ENCODE measurements around the gene GPR157. TPM values are rescaled to one million over a fixed set of nuclear protein-coding genes. Genes with fewer than 3 reads are reported as not detected.
A peak's percentile ranks its signal among the peaks of the same experiment; 100 is the strongest.

GPR157 gene
- total and polyA plus RNA-seq, 5 donors from 2014 or later = 0.92 to 2.1 (median 1.2) TPM

- peaks cover 0 to 3% (median 1%) of the 10 kb centered on the region in 4 donors for H3K4me1 Mint-ChIP-seq
Measured at GRCh38 chr1:9112961-9113880, 15.7 kb downstream of the GPR157 start.

GRCh38 chr1:9111957-9112356 is 16.9 kb downstream of the GPR157 start:
- Histone ChIP-seq H3K36me3 (ENCODE audit: control insufficient read depth, insufficient read depth, low read length) (no peaks in the 10 kb centered on the region), H3K27ac (ENCODE audit: insufficient read depth, low read length, poor library complexity, severe bottlenecking) (no peak overlapping the region), H3K4me3 (ENCODE audit: low read depth, low read length) (no peak overlapping the region), H3K27me3 (ENCODE audit: control insufficient read depth, insufficient read depth, low read length) (no peaks in the 10 kb centered on the region), H3K4me1 (ENCODE audit: control insufficient read depth, insufficient read depth, low read length, poor library complexity, severe bottlenecking) (no peaks in the 10 kb centered on the region), H3K9me3 (ENCODE audit: control insufficient read depth in 2 of 2, low read length in 2 of 2) (no peaks in the 10 kb centered on the region)
- Mint-ChIP-seq H3K4me3 (no peak overlapping the region), H3K4me1 (peaks cover 0 to 3% (median 0%) of the 10 kb centered on the region in 4 donors), H3K27me3 (no peaks in the 10 kb centered on the region), H3K27ac (no peak overlapping the region), H3K36me3 (peaks cover 8% of the 10 kb centered on the region), H3K9me3 (no peaks in the 10 kb centered on the region)
- ATAC-seq (ENCODE audit: low read depth in 2 of 2) (no peak), DNase-seq (peak in 1 of 3 donors; percentile 85)

More at GRCh38 chr1:9112961-9113880, 15.7 kb downstream of the GPR157 start:
- H3K27me3 ChIP-seq (ENCODE audit: control insufficient read depth, insufficient read depth, low read length) = no peaks in the 10 kb centered on the region
- ATAC-seq (ENCODE audit: low read depth in 2 of 2) = no peak
- no peak overlapping the region for H3K27ac ChIP-seq (ENCODE audit: insufficient read depth, low read length, poor library complexity, severe bottlenecking)
- Mint-ChIP-seq H3K36me3 (peaks cover 6% of the 10 kb centered on the region), H3K27me3 (no peaks in the 10 kb centered on the region), H3K27ac (no peak overlapping the region), H3K9me3 (no peaks in the 10 kb centered on the region), H3K4me3 (no peak overlapping the region)
- peak in 1 of 3 donors; percentile 63 for DNase-seq
- H3K36me3 ChIP-seq (ENCODE audit: control insufficient read depth, insufficient read depth, low read length) = no peaks in the 10 kb centered on the region
- no peak overlapping the region for H3K4me3 ChIP-seq (ENCODE audit: low read depth, low read length)
- H3K4me1 ChIP-seq (ENCODE audit: control insufficient read depth, insufficient read depth, low read length, poor library complexity, severe bottlenecking) = no peaks in the 10 kb centered on the region
- no peaks in the 10 kb centered on the region for H3K9me3 ChIP-seq (ENCODE audit: control insufficient read depth in 2 of 2, low read length in 2 of 2)

DNA sequence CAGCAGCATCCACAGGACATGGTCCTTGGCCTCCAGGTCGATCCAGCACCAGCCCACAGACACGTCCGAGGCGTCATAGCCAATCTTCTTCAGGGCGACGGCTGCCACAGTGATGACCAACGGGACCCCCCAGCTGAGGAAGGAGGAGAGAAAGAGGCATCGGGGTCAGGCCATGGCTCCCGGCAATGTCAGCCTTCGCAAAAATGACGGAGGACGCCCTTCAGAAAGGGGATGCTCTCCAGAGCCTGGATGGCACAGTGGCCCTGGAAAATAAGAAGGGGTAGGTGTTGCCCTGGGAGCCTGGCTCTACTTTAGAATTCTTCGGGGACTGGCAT is 17.6 kb downstream of the GPR157 start:
- Histone ChIP-seq H3K27me3 (ENCODE audit: control insufficient read depth, insufficient read depth, low read length) (no peaks in the 10 kb centered on the region), H3K36me3 (ENCODE audit: control insufficient read depth, insufficient read depth, low read length) (no peaks in the 10 kb centered on the region), H3K4me3 (ENCODE audit: low read depth, low read length) (no peak overlapping the region), H3K9me3 (ENCODE audit: control insufficient read depth in 2 of 2, low read length in 2 of 2) (no peaks in the 10 kb centered on the region), H3K27ac (ENCODE audit: insufficient read depth, low read length, poor library complexity, severe bottlenecking) (no peak overlapping the region), H3K4me1 (ENCODE audit: control insufficient read depth, insufficient read depth, low read length, poor library complexity, severe bottlenecking) (no peaks in the 10 kb centered on the region)
- peak overlapping the region in 1 of 3 donors; percentile 32 for H3K27ac Mint-ChIP-seq
- no peaks in the 10 kb centered on the region for H3K9me3 Mint-ChIP-seq
- peaks cover 0 to 3% (median 0%) of the 10 kb centered on the region in 4 donors for H3K4me1 Mint-ChIP-seq
- DNase-seq (no peak), ATAC-seq (ENCODE audit: low read depth in 2 of 2) (no peak)
- H3K4me3 Mint-ChIP-seq = no peak overlapping the region
- H3K36me3 Mint-ChIP-seq = peaks cover 8% of the 10 kb centered on the region
- no peaks in the 10 kb centered on the region for H3K27me3 Mint-ChIP-seq

- Mint-ChIP-seq H3K9me3 (no peaks in the 10 kb centered on the region), H3K4me1 (peaks cover 0 to 3% (median 0%) of the 10 kb centered on the region in 4 donors), H3K27me3 (no peaks in the 10 kb centered on the region), H3K36me3 (peaks cover 8% of the 10 kb centered on the region), H3K4me3 (no peak overlapping the region), H3K27ac (peak overlapping the region in 1 of 3 donors; percentile 32)
- ATAC-seq (ENCODE audit: low read depth in 2 of 2) (peak; percentile 66 to 67), DNase-seq (peak; percentile 64 to 92 (median 76))
- Histone ChIP-seq H3K4me1 (ENCODE audit: control insufficient read depth, insufficient read depth, low read length, poor library complexity, severe bottlenecking) (no peaks in the 10 kb centered on the region), H3K9me3 (ENCODE audit: control insufficient read depth in 2 of 2, low read length in 2 of 2) (no peaks in the 10 kb centered on the region), H3K27me3 (ENCODE audit: control insufficient read depth, insufficient read depth, low read length) (no peaks in the 10 kb centered on the region), H3K36me3 (ENCODE audit: control insufficient read depth, insufficient read depth, low read length) (no peaks in the 10 kb centered on the region), H3K27ac (ENCODE audit: insufficient read depth, low read length, poor library complexity, severe bottlenecking) (no peak overlapping the region), H3K4me3 (ENCODE audit: low read depth, low read length) (no peak overlapping the region)
Measured at GRCh38 chr1:9110669-9111356, 18.1 kb downstream of the GPR157 start.

DNA sequence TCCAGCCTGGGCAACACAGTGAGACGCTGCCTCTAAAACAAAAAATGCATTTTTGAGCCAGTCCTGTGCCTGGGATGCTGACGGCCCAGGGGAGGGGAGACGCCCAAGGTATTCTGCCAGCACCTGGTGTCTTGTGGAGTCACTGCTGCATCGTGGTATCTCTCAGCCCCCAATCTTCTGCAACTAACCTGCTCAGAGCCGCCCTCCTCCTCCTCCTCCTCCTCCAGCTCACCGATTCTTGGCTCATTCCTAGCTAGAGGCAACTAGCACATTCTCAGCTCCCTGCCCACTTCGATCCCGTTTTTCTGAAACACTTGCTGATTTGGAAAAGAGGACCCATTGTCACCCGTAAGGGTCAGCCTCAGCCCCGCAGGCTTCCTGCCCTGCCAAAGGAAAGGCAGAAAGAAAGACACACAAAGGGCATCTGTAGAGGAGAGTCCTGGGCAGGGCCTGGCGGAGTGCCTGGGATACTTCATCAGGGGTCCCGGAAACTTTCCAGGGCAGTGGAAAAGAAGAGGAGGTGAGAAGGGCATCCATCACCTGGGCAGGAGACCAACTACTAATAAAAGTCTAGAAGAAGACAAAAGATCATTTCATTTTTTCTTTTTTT is 20.7 kb downstream of the GPR157 start:
- H3K36me3 Mint-ChIP-seq = peaks cover 12% of the 10 kb centered on the region
- no peaks in the 10 kb centered on the region for H3K27me3 Mint-ChIP-seq
- ATAC-seq (ENCODE audit: low read depth in 2 of 2) = no peak
- Histone ChIP-seq H3K4me3 (ENCODE audit: low read depth, low read length) (no peak overlapping the region), H3K4me1 (ENCODE audit: control insufficient read depth, insufficient read depth, low read length, poor library complexity, severe bottlenecking) (no peaks in the 10 kb centered on the region), H3K36me3 (ENCODE audit: control insufficient read depth, insufficient read depth, low read length) (no peaks in the 10 kb centered on the region), H3K27ac (ENCODE audit: insufficient read depth, low read length, poor library complexity, severe bottlenecking) (no peak overlapping the region), H3K27me3 (ENCODE audit: control insufficient read depth, insufficient read depth, low read length) (no peaks in the 10 kb centered on the region), H3K9me3 (ENCODE audit: control insufficient read depth in 2 of 2, low read length in 2 of 2) (no peaks in the 10 kb centered on the region)
- H3K9me3 Mint-ChIP-seq = no peaks in the 10 kb centered on the region
- peaks cover 0 to 3% (median 0%) of the 10 kb centered on the region in 4 donors for H3K4me1 Mint-ChIP-seq
- DNase-seq = no peak
- no peak overlapping the region for H3K4me3 Mint-ChIP-seq
- H3K27ac Mint-ChIP-seq = no peak overlapping the region

- H3K27me3 Mint-ChIP-seq = no peaks in the 10 kb centered on the region
- ATAC-seq (ENCODE audit: low read depth in 2 of 2) = no peak
- no peaks in the 10 kb centered on the region for H3K4me1 ChIP-seq (ENCODE audit: control insufficient read depth, insufficient read depth, low read length, poor library complexity, severe bottlenecking)
Measured at GRCh38 chr1:9107136-9107535, 21.8 kb downstream of the GPR157 start.

DNA sequence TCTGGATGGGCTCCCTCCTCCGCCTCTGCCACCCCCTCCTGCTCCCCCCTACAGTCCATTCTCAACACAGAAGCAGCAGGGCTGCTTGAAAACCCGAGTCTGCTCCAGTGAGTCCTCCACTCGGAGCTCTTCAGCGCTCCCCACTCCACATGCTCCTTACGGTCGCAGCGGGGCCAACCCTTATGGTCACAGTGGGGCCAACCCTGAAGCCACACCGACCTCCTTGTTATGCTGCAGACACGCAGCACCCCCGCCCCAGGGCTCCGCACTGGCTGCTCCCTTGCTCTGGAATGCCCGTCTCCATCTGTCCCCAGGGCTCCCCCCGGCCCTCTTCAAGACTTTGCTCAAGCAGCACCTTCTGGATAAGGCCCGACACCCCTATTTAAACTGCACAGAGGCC is 22.6 kb downstream of the GPR157 start:
- no peak overlapping the region for H3K27ac Mint-ChIP-seq
- peaks cover 2% of the 10 kb centered on the region for H3K27me3 Mint-ChIP-seq
- Histone ChIP-seq H3K36me3 (ENCODE audit: control insufficient read depth, insufficient read depth, low read length) (no peaks in the 10 kb centered on the region), H3K27ac (ENCODE audit: insufficient read depth, low read length, poor library complexity, severe bottlenecking) (no peak overlapping the region), H3K4me3 (ENCODE audit: low read depth, low read length) (no peak overlapping the region), H3K27me3 (ENCODE audit: control insufficient read depth, insufficient read depth, low read length) (no peaks in the 10 kb centered on the region), H3K4me1 (ENCODE audit: control insufficient read depth, insufficient read depth, low read length, poor library complexity, severe bottlenecking) (no peaks in the 10 kb centered on the region), H3K9me3 (ENCODE audit: control insufficient read depth in 2 of 2, low read length in 2 of 2) (no peaks in the 10 kb centered on the region)
- no peak for ATAC-seq (ENCODE audit: low read depth in 2 of 2)
- no peaks in the 10 kb centered on the region for H3K9me3 Mint-ChIP-seq
- H3K36me3 Mint-ChIP-seq = peaks cover 18% of the 10 kb centered on the region
- no peak for DNase-seq
- no peak overlapping the region for H3K4me3 Mint-ChIP-seq
- peaks cover 0 to 3% (median 0%) of the 10 kb centered on the region in 4 donors for H3K4me1 Mint-ChIP-seq

More at GRCh38 chr1:9107136-9107535, 21.8 kb downstream of the GPR157 start:
- H3K9me3 Mint-ChIP-seq = no peaks in the 10 kb centered on the region
- H3K4me1 Mint-ChIP-seq = peaks cover 0 to 3% (median 0%) of the 10 kb centered on the region in 4 donors
- no peak overlapping the region for H3K27ac Mint-ChIP-seq
- H3K27ac ChIP-seq (ENCODE audit: insufficient read depth, low read length, poor library complexity, severe bottlenecking) = no peak overlapping the region
- no peaks in the 10 kb centered on the region for H3K36me3 ChIP-seq (ENCODE audit: control insufficient read depth, insufficient read depth, low read length)
- no peak for DNase-seq
- no peaks in the 10 kb centered on the region for H3K9me3 ChIP-seq (ENCODE audit: control insufficient read depth in 2 of 2, low read length in 2 of 2)
- no peak overlapping the region for H3K4me3 Mint-ChIP-seq
- no peaks in the 10 kb centered on the region for H3K27me3 ChIP-seq (ENCODE audit: control insufficient read depth, insufficient read depth, low read length)
- peaks cover 18% of the 10 kb centered on the region for H3K36me3 Mint-ChIP-seq
- no peak overlapping the region for H3K4me3 ChIP-seq (ENCODE audit: low read depth, low read length)

Measured in CD4-positive, CD25-positive, alpha-beta regulatory T cell (primary cell).